DLD1 (cell line): Measurements from ENCODE around the gene COL10A1.

Experiments used
- in situ Hi-C: cut with HindIII; loops from 2 replicates; pipeline ENCODE4 v1.10.0; 2017; ENCODE audit warnings: low sequenced_read_pairs

Gene COL10A1

DNA sequence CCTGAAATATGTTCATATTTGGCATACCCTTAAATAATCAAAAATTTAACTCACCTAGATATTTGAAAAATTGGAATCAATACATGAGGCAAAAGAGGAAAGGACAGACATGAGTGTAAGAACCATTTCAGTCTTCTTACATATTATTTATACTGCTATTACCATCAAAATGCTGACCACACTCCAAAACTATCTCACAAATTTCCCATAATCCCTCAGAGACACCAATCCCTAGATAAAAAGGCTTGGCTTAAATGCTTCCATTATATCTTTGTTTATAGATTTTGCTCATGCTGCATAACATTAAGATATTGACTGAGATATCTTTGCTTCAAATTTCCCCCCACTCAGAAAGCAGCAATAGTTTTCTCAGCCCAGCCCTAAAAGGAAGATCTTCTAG is 37.0 kb downstream of the COL10A1 start:
- in situ Hi-C loops, result no loop called here

GRCh38 chr6:116087437-116088027 is 38.4 kb downstream of the COL10A1 start:
- in situ Hi-C loops, result no loop called here

- in situ Hi-C loops, result no loop called here
These were observed 41.6 kb downstream of the COL10A1 start for GRCh38 chr6:116084284-116084683.

- in situ Hi-C loops, result no loop called here
These were observed 42.9 kb downstream of the COL10A1 start for GRCh38 chr6:116083052-116083451.

GRCh38 chr6:116078945-116079344 is 47.0 kb downstream of the COL10A1 start:
- in situ Hi-C loops, result no loop called here

GRCh38 chr6:116078522-116078921 is 47.4 kb downstream of the COL10A1 start:
- in situ Hi-C loops, result no loop called here

DNA sequence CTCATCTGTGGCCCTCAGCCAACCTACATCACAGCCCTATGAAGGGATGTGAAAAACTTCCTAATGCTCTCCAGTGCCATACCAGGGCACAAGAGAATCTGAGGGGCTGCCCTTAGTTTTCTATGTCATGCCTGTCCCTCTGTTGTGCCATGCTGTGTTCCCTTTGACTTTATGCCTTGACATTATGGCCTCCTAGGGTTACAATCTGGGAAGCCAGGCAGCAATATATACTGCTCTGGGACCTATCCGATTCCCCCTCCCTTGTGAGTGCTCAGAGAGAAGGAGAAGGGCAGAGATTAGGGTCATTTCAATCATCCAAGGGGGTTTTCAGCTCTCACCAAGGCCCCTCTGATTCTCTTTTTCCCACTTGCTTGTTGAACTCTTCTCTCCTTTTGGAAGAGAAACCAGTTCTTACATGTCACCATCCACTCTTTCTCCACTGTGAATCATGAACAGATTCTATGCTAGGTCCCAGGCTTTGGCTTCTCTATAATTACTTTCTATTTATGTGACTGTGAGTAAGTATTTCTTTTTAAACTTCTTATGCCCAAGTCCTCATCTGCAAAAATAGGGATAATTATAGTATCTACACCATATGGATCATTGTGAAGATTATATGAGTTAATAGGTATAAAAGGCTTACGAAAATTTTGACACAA is 51.1 kb downstream of the COL10A1 start:
- in situ Hi-C loops, result no loop called here

DNA sequence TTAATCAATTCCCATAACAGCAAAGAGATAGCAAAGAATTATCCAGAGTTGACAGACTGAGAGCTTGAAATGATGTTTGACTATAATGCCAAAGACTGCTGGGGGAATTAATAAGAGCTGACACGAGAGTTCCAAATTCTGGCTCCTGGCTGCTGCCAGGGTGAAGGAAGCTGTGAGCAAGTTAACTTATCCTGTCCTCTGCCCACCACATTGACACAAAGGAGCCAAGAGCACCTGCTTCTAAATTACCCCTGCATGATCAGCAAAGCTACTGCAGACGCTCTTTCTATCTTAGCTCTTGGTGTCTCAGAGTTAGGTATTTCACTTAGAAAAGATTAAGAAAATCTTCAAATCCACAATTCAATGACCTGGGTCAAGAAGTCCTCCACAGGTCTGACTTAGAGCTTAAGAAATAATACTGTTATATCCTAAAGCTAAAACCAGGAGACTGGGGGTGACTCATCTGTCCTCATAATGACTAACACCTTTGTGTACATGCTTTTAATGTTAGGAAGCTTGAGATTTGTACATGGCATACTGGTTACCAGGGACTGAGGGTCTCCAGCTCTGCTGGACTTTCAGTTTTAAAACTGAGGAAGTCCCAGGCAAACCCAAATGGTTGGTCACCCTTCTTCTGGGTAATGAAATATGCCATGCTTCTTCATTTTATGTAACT is 52.0 kb downstream of the COL10A1 start:
- in situ Hi-C loops, result no loop called here

DNA sequence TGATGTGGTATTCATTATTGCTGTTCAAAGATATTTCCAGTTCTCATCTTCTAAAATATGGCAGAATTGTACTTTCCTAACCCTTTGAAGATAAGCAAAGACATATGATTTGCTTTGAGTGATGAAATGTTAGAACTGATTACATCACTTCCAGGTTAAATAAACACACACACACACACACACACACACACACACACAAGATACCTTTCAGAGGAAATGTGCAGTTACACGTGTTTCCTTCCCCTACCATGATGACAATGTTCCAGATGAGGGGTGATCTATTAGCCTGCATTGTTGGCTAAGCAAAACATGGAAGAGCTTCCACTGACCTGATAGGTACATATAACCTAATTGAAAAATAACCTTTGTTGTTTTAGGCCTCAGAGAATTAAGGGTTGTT is 53.6 kb downstream of the COL10A1 start:
- in situ Hi-C loops, result no loop called here

DNA sequence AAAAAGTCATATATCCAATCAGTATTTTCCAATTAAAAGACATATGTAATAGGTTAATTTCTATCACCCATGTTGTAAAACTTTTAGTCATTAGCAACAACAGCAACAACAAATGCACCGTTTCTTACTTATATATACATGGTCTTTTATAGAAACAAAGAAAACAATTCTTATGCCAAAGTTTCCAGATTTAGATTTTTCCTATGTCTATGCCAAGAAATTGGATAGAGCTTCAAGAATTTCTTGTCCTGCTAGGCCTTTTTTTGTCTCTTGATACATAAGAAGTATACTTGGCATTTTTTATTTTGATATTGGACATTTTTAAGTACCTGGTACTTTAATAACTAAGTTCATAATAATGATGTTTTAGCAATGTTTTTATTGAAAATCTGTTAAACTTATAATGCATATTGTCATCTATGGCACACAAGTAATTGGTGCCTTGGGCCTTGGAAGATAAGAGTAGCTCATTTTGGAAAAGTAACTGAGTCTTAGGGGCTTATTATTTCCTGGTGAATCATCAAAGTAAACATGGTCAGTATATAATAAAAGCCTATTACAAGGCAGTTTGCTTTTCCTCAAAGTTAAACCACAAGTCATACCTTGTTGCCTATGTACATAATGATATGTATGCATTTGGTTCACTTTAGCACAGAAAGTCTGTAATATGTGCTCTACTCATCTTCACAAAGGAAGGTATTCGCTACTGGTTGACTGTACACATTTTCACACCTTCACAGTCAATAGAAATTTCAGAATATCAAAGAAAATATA is 55.1 kb downstream of the COL10A1 start:
- in situ Hi-C loops, result no loop called here

GRCh38 chr6:116070101-116070500 is 55.8 kb downstream of the COL10A1 start:
- in situ Hi-C loops, result no loop called here
